ENCODE data around the gene COMMD1.

DNA sequence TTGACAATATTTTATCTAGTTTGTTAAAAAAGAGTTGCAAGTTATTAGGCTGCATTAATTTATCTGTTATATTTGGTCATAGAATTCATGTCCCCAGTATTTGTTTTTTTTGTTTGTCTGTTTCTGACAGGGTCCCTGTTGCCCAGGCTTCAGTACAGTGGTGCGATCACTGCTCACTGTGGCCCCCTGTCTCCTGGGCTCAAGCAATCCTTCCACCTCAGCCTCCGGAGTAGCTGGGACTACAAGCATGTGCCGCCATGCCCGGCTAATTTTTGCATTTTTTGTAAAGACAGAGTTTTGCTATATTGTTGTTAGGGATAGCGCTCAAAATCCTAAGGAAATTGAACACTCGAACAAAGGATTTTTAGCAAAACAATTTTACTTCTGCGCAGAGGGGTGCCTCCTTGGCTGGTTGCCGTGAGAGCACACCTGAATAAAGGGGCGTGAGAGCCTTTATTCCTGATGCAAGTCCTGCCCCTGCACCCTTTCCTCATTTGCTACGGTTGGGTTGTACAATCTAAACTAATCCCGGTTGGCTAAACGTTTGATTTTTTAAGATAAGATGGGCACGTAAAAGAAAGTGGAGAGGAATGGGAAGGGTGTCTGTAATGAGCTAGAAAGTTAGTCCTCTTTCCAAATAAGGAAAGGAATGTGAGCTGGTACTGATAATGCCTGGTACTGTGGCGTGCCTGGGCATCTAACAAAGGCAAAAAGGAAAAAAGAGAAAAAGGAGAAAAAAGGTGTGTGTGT lies 65.5 kb downstream of the COMMD1 start:
- TF ChIP-seq, protein P1, sequence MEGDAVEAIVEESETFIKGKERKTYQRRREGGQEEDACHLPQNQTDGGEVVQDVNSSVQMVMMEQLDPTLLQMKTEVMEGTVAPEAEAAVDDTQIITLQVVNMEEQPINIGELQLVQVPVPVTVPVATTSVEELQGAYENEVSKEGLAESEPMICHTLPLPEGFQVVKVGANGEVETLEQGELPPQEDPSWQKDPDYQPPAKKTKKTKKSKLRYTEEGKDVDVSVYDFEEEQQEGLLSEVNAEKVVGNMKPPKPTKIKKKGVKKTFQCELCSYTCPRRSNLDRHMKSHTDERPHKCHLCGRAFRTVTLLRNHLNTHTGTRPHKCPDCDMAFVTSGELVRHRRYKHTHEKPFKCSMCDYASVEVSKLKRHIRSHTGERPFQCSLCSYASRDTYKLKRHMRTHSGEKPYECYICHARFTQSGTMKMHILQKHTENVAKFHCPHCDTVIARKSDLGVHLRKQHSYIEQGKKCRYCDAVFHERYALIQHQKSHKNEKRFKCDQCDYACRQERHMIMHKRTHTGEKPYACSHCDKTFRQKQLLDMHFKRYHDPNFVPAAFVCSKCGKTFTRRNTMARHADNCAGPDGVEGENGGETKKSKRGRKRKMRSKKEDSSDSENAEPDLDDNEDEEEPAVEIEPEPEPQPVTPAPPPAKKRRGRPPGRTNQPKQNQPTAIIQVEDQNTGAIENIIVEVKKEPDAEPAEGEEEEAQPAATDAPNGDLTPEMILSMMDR (conservative IDR thresholded peaks at IDR 0.05 in 1 of 2, IDR thresholded peaks at IDR 0.05 in 1 of 2; ENCODE audit: low read depth in 1 of 2, low read length in 2 of 2) = no peak
- TF ChIP-seq EZH2 (IDR thresholded peaks at IDR 0.05; ENCODE audit: low read length, missing control alignments) = no peak
